PC-3 (cell line): ENCODE measurements around the gene HIC1. TPM values are rescaled to one million over a fixed set of nuclear protein-coding genes. Genes with fewer than 3 reads are reported as not detected.

ENCODE experiments used
- ATAC-seq: fragments of 200-7000 bp; cut with Tn5 transposase; 2 replicates; pipeline ENCODE4 v1.9.1; 2020; ENCODE audit warnings: mild to moderate bottlenecking, moderate library complexity
- BruUV-seq: library from RNA; stranded (reverse); fragments of 400-500 nt; replicated peaks from 2 replicates; lab custom pipeline; 2021; lab: Mats Ljungman, UMichigan
- CTCF ChIA-PET: fragments of 300-600 bp; sonication (Branson Sonifier 250); formaldehyde crosslinking; loops from one replicate; lab custom pipeline; 2022; ENCODE audit warnings: antibody characterized with exemption; lab: Charles Lee
- POLR2A ChIA-PET: fragments of 300-600 bp; sonication (Branson Sonifier 250); formaldehyde crosslinking; loops from one replicate; lab custom pipeline; 2022; ENCODE audit warnings: antibody characterized with exemption; ENCODE audit not compliant: unreplicated experiment; lab: Charles Lee
- DNase-seq: peaks from one replicate; pipeline ENCODE4 v3.0.0-alpha.2; 2015
- H2AFZ ChIP-seq: fragments of 300-600 bp; sonication (generic); 2 replicates; pipeline ENCODE4 v1.6.0; 2016; ENCODE audit warnings: antibody characterized with exemption, low read length
- H3F3A ChIP-seq: fragments of 300-600 bp; sonication (generic); one replicate; pipeline ENCODE4 v1.6.0; 2017; ENCODE audit warnings: antibody characterized with exemption, low read length, control low read depth, mild to moderate bottlenecking; ENCODE audit not compliant: unreplicated experiment
- H3K27ac ChIP-seq: fragments of 300-600 bp; sonication (generic); 2 replicates; pipeline ENCODE4 v1.5.1; 2016; ENCODE audit warnings: mild to moderate bottlenecking, low read length
- H3K27me3 ChIP-seq: fragments of 300-600 bp; sonication (generic); 2 replicates; pipeline ENCODE4 v1.6.1; 2016; ENCODE audit warnings: low read length, mixed read lengths
- H3K36me3 ChIP-seq: fragments of 300-600 bp; sonication (generic); 2 replicates; pipeline ENCODE4 v1.6.1; 2016; ENCODE audit warnings: low read depth, mixed run types, low read length, mixed read lengths
- H3K4me1 ChIP-seq: fragments of 300-600 bp; sonication (generic); 2 replicates; pipeline ENCODE4 v1.5.1; 2016; ENCODE audit warnings: low read length; ENCODE audit not compliant: insufficient read depth
- H3K4me2 ChIP-seq: fragments of 300-600 bp; sonication (generic); 2 replicates; pipeline ENCODE4 v1.6.0; 2016; ENCODE audit warnings: low read length
- H3K4me3 ChIP-seq: fragments of 300-600 bp; sonication (generic); 2 replicates; pipeline ENCODE4 v1.5.1; 2016; ENCODE audit warnings: mild to moderate bottlenecking, low read length, mixed read lengths
- H3K79me2 ChIP-seq: fragments of 300-600 bp; sonication (generic); 2 replicates; pipeline ENCODE4 v1.6.1; 2017; ENCODE audit warnings: low read length, mixed read lengths
- H3K9ac ChIP-seq: fragments of 300-600 bp; sonication (generic); 2 replicates; pipeline ENCODE4 v1.6.0; 2016; ENCODE audit warnings: mild to moderate bottlenecking, low read length
- H3K9me2 ChIP-seq: fragments of 300-600 bp; sonication (generic); replicated peaks from 2 replicates; pipeline ENCODE4 v1.6.1; 2016; ENCODE audit warnings: mixed run types, low read length, mixed read lengths
- H3K9me3 ChIP-seq: fragments of 300-600 bp; sonication (generic); 2 replicates; pipeline ENCODE4 v1.6.1; 2016; ENCODE audit warnings: low read length, mixed read lengths
- H4K20me1 ChIP-seq: fragments of 300-600 bp; sonication (generic); 2 replicates; pipeline ENCODE4 v1.6.1; 2016; ENCODE audit warnings: low read length, mixed read lengths
- EZH2 ChIP-seq: fragments of 300-600 bp; sonication (generic); IDR thresholded peaks from one replicate; pipeline ENCODE4 v1.6.1; 2017; ENCODE audit warnings: antibody characterized with exemption, mild to moderate bottlenecking, low read length; ENCODE audit not compliant: unreplicated experiment
- EZH2phosphoT487 ChIP-seq: fragments of 300-600 bp; sonication (generic); IDR thresholded peaks from 2 replicates; pipeline ENCODE4 v1.6.1; 2018; ENCODE audit warnings: mild to moderate bottlenecking, antibody characterized with exemption, low read length, borderline replicate concordance
- intact Hi-C: fragments of 100-400 bp; cut with micrococcal nuclease; formaldehyde crosslinking; loops from 2 replicates; pipeline ENCODE4 v1.9.0; 2023
- total RNA-seq: library from RNA; depleted of rRNA; stranded (reverse); fragments of >200 nt; gene quantifications from 2 replicates; pipeline ENCODE4 v1.2.3, GENCODE V29; 2014
- TF ChIP-seq, protein P1 (sequence below): fragments of 300-600 bp; sonication (generic); conservative IDR thresholded peaks from 2 replicates; pipeline ENCODE4 v1.5.1; 2017; ENCODE audit warnings: antibody characterized with exemption, low read depth, mild to moderate bottlenecking, low read length

The HIC1 gene
- total RNA-seq, 1 experiment from 2014 or later = 4.4 TPM

DNA sequence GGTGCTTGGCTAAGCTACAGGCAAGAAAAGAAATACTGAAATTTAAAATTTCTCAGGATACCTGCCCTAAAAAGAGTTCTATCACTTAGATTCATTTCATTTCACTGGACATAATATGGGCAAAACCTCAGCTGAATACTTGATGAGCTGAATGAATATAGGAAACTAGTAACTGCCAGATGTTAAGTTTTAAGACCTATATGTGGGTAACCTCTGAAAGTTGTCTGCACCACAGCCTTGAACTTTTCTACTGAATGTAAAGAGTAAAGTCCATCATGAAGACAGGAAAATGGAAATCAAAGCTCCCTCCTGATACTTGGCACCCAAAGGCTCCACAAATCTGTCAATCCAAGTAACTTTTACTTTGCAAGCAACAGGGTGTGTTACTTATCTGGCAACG, 50.8 kb downstream of the HIC1 start:
- H3K4me3 ChIP-seq = no peak overlapping the region
- ATAC-seq (no peak), DNase-seq (no peak)
- no peak overlapping the region for H3K27ac ChIP-seq
- ChIA-PET POLR2A (no interaction called here), CTCF (no interaction called here)
- H2AFZ ChIP-seq = no peak overlapping the region
- H3K79me2 ChIP-seq = no peaks in the 10 kb centered on the region
- no TSS peak for BruUV-seq
- no peaks in the 10 kb centered on the region for H3K27me3 ChIP-seq
- TF ChIP-seq EZH2phosphoT487 (no peak), EZH2 (no peak)
- H3K4me1 ChIP-seq = peaks cover 25% of the 10 kb centered on the region
- no peak overlapping the region for H3K4me2 ChIP-seq
- intact Hi-C loops = no loop called here
- H3K9ac ChIP-seq = no peak overlapping the region
- no peaks in the 10 kb centered on the region for H3K9me2 ChIP-seq
- no peaks in the 10 kb centered on the region for H4K20me1 ChIP-seq
- H3K36me3 ChIP-seq = no peaks in the 10 kb centered on the region
- H3F3A ChIP-seq = no peaks in the 10 kb centered on the region
- no peaks in the 10 kb centered on the region for H3K9me3 ChIP-seq

DNA sequence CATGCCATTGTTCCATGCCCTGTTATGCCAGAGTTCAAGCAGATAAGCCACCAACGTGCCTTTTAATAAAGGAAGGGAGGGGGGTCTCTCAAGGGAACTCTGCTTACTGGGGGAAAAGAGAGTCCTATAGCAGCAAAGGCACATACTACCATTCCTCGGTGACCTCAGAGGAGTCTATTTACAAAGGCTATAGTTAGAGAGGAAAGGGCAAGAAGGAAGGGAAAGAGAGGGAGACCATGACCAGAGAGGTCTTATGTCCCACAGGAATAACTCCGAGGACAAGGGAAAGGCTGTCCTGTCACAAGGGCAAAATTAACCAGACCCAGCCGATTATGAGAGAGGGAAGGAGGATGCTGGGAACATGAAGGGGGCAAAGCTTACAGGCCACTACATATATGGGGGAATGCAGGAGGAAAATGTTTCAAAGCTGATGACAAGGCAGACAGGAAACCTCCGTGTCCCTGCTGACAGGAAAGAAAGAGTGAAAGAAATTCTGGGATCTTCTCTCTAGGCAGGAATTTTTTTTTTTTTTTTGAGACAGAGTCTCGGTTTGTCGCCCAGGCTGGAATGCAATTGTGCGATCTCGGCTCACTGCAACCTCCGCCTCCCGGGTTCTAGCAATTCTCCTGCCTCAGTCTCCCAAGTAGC, 51.5 kb downstream of the HIC1 start:
- DNase-seq (no peak), ATAC-seq (no peak)
- ChIA-PET CTCF (interaction anchor here (0.7 kb wide), 1 partner anchor 80 kb away, joined by 4 read pairs; no protein-coding TSS in a partner anchor), POLR2A (no interaction called here)
- no peaks in the 10 kb centered on the region for H3K27me3 ChIP-seq
- no peaks in the 10 kb centered on the region for H3K79me2 ChIP-seq
- no peaks in the 10 kb centered on the region for H4K20me1 ChIP-seq
- no peaks in the 10 kb centered on the region for H3F3A ChIP-seq
- H3K4me1 ChIP-seq = peaks cover 24% of the 10 kb centered on the region
- intact Hi-C loops = no loop called here
- no peak overlapping the region for H2AFZ ChIP-seq
- TF ChIP-seq EZH2phosphoT487 (no peak), EZH2 (no peak)
- TF ChIP-seq, protein P1, sequence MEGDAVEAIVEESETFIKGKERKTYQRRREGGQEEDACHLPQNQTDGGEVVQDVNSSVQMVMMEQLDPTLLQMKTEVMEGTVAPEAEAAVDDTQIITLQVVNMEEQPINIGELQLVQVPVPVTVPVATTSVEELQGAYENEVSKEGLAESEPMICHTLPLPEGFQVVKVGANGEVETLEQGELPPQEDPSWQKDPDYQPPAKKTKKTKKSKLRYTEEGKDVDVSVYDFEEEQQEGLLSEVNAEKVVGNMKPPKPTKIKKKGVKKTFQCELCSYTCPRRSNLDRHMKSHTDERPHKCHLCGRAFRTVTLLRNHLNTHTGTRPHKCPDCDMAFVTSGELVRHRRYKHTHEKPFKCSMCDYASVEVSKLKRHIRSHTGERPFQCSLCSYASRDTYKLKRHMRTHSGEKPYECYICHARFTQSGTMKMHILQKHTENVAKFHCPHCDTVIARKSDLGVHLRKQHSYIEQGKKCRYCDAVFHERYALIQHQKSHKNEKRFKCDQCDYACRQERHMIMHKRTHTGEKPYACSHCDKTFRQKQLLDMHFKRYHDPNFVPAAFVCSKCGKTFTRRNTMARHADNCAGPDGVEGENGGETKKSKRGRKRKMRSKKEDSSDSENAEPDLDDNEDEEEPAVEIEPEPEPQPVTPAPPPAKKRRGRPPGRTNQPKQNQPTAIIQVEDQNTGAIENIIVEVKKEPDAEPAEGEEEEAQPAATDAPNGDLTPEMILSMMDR = no peak
- H3K9ac ChIP-seq = no peak overlapping the region
- H3K4me3 ChIP-seq = no peak overlapping the region
- H3K9me2 ChIP-seq = no peaks in the 10 kb centered on the region
- H3K4me2 ChIP-seq = no peak overlapping the region
- no peak overlapping the region for H3K27ac ChIP-seq
- no TSS peak for BruUV-seq
- no peaks in the 10 kb centered on the region for H3K36me3 ChIP-seq
- no peaks in the 10 kb centered on the region for H3K9me3 ChIP-seq

DNA sequence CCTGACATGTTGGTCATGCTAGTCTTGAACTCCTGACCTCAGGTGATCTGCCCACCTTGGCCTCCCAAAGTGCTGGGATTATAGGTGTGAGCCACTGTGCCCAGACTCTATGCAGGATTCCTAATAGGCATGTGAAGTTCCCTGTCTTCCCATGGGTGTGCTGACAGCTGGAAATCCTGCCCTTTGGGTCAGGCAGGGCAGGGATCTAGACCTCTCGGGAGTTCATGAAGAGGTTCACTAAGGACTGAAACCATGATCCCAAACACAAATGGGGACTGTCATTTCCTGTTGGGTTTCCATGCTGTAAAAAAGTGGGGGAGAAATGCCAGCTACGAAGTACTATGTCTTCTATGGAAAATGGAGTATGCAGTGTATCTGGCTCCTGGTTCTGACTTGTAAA, 52.1 kb downstream of the HIC1 start:
- no peak overlapping the region for H3K4me2 ChIP-seq
- DNase-seq = no peak
- no peak overlapping the region for H3K27ac ChIP-seq
- peaks cover 23% of the 10 kb centered on the region for H3K4me1 ChIP-seq
- ChIA-PET CTCF (no interaction called here), POLR2A (no interaction called here)
- H3K36me3 ChIP-seq = no peaks in the 10 kb centered on the region
- H3K9me3 ChIP-seq = no peaks in the 10 kb centered on the region
- H3K9ac ChIP-seq = no peak overlapping the region
- TF ChIP-seq EZH2phosphoT487 = no peak
- TF ChIP-seq EZH2 = no peak
- TF ChIP-seq, protein P1 = no peak
- no peaks in the 10 kb centered on the region for H3K79me2 ChIP-seq
- H2AFZ ChIP-seq = no peak overlapping the region
- H3K27me3 ChIP-seq = no peaks in the 10 kb centered on the region
- H3K9me2 ChIP-seq = no peaks in the 10 kb centered on the region
- no peaks in the 10 kb centered on the region for H3F3A ChIP-seq
- no TSS peak for BruUV-seq
- H3K4me3 ChIP-seq = no peak overlapping the region
- intact Hi-C loops = no loop called here
- H4K20me1 ChIP-seq = no peaks in the 10 kb centered on the region
- ATAC-seq = no peak
